IPS-15b (cell line): ENCODE data around the gene AK5.

Source experiments
- H3K27me3 ChIP-seq: one replicate; pipeline ENCODE4 v1.6.1; 2013; ENCODE audit warnings: low read length; ENCODE audit not compliant: control insufficient read depth, insufficient read depth
- H3K36me3 ChIP-seq: one replicate; pipeline ENCODE4 v1.6.1; 2013; ENCODE audit warnings: low read length; ENCODE audit not compliant: control insufficient read depth, insufficient read depth
- H3K4me1 ChIP-seq: one replicate; pipeline ENCODE4 v1.6.1; 2013; ENCODE audit warnings: mild to moderate bottlenecking, low read length; ENCODE audit not compliant: control insufficient read depth, insufficient read depth
- H3K4me3 ChIP-seq: one replicate; pipeline ENCODE4 v1.5.1; 2013; ENCODE audit warnings: low read depth, low read length
- H3K9ac ChIP-seq: one replicate; pipeline ENCODE4 v1.6.1; 2013; ENCODE audit warnings: low read depth, mild to moderate bottlenecking, low read length
- H3K9me3 ChIP-seq: one replicate; pipeline ENCODE4 v1.6.1; 2013; ENCODE audit warnings: mild to moderate bottlenecking, low read length; ENCODE audit not compliant: control insufficient read depth, insufficient read depth

Gene AK5

DNA sequence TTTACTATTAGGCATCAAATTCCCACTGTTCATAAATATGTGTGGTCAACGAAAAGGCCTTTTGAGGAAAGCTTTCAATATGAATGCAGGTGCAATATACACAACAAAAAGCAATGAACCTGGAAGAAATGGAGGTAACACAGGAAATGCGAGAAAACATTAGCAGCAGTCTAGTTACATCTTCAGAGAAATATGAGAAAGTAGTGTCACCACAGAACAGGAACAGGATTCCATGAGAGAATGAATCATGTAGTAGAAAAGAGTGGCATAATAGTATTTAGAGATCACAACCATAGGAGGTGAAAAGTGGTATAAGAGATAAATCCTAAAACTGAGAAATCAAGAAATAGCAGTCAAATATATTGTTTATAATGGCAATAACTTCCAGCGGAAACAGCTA, 103.7 kb downstream of the AK5 start:
- Histone ChIP-seq H3K27me3 (no peaks in the 10 kb centered on the region), H3K36me3 (no peaks in the 10 kb centered on the region), H3K4me3 (no peak overlapping the region), H3K4me1 (no peaks in the 10 kb centered on the region), H3K9ac (no peak overlapping the region), H3K9me3 (no peaks in the 10 kb centered on the region)

DNA sequence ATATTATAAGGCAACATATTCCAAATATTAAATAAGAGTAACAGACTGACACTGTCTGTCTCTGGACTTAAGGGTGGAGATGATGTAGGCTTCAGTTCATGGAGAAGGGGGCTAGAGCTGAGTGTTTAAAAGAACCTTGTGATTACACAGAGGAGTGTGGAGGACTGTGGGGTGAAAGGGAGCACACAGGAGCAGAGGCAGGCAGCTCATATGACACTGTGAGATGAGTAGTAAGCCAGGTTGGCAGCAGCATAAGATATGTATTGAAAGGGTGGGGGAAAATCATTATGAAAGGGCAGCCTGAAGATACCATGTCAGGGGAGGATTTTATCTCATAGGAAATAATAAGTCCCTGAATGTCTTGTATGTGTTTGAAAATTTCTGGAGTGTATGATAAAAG, 104.5 kb downstream of the AK5 start:
- Histone ChIP-seq H3K4me3 (no peak overlapping the region), H3K9ac (no peak overlapping the region), H3K36me3 (no peaks in the 10 kb centered on the region), H3K9me3 (no peaks in the 10 kb centered on the region), H3K4me1 (no peaks in the 10 kb centered on the region), H3K27me3 (no peaks in the 10 kb centered on the region)

- no peak overlapping the region for H3K4me3 ChIP-seq
- no peaks in the 10 kb centered on the region for H3K4me1 ChIP-seq
- H3K27me3 ChIP-seq: no peaks in the 10 kb centered on the region
- no peaks in the 10 kb centered on the region for H3K9me3 ChIP-seq
- no peaks in the 10 kb centered on the region for H3K36me3 ChIP-seq
- no peak overlapping the region for H3K9ac ChIP-seq
Observed at GRCh38 chr1:77387553-77387952, 105.7 kb downstream of the AK5 start.

GRCh38 chr1:77388661-77389060, 106.8 kb downstream of the AK5 start:
- no peaks in the 10 kb centered on the region for H3K4me1 ChIP-seq
- no peaks in the 10 kb centered on the region for H3K27me3 ChIP-seq
- H3K9me3 ChIP-seq: no peaks in the 10 kb centered on the region
- H3K4me3 ChIP-seq: no peak overlapping the region
- no peak overlapping the region for H3K9ac ChIP-seq
- H3K36me3 ChIP-seq: no peaks in the 10 kb centered on the region

DNA sequence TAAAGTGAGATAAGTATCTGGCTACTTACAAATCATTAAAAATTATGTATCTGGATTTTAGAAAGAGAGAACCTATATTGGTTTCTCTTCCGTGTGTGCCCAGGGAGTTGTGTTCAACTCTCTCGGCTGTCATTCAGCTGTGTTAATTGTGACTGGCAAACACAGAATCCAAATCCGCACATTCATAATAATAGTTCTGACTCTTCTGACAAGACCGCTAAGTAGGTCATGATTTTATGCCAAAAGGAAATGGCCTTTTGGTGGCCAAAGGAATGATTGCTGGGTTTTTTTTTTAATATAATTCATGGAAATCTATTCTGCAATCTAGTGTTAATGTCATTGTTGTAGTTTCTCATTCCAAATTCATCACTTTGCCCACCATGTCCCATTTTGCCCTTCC, 110.7 kb downstream of the AK5 start:
- no peaks in the 10 kb centered on the region for H3K27me3 ChIP-seq

GRCh38 chr1:77394166-77394565, 112.3 kb downstream of the AK5 start:
- Histone ChIP-seq H3K4me3 (no peak overlapping the region), H3K9ac (no peak overlapping the region), H3K36me3 (no peaks in the 10 kb centered on the region), H3K9me3 (no peaks in the 10 kb centered on the region), H3K4me1 (no peaks in the 10 kb centered on the region), H3K27me3 (no peaks in the 10 kb centered on the region)

More for the DNA sequence above, 110.7 kb downstream of the AK5 start:
- Histone ChIP-seq H3K4me1 (no peaks in the 10 kb centered on the region), H3K36me3 (no peaks in the 10 kb centered on the region), H3K4me3 (no peak overlapping the region), H3K9ac (no peak overlapping the region), H3K9me3 (no peaks in the 10 kb centered on the region)

- Histone ChIP-seq H3K4me3 (no peak overlapping the region), H3K4me1 (peaks cover 4% of the 10 kb centered on the region), H3K9ac (no peak overlapping the region), H3K27me3 (no peaks in the 10 kb centered on the region), H3K9me3 (no peaks in the 10 kb centered on the region), H3K36me3 (no peaks in the 10 kb centered on the region)
Observed at GRCh38 chr1:77395051-77395450, 113.2 kb downstream of the AK5 start.

- H3K9ac ChIP-seq: no peak overlapping the region
- no peaks in the 10 kb centered on the region for H3K36me3 ChIP-seq
- H3K4me3 ChIP-seq: no peak overlapping the region
- H3K4me1 ChIP-seq: peaks cover 4% of the 10 kb centered on the region
- H3K27me3 ChIP-seq: no peaks in the 10 kb centered on the region
- no peaks in the 10 kb centered on the region for H3K9me3 ChIP-seq
Observed at GRCh38 chr1:77398152-77398551, 116.3 kb downstream of the AK5 start.

DNA sequence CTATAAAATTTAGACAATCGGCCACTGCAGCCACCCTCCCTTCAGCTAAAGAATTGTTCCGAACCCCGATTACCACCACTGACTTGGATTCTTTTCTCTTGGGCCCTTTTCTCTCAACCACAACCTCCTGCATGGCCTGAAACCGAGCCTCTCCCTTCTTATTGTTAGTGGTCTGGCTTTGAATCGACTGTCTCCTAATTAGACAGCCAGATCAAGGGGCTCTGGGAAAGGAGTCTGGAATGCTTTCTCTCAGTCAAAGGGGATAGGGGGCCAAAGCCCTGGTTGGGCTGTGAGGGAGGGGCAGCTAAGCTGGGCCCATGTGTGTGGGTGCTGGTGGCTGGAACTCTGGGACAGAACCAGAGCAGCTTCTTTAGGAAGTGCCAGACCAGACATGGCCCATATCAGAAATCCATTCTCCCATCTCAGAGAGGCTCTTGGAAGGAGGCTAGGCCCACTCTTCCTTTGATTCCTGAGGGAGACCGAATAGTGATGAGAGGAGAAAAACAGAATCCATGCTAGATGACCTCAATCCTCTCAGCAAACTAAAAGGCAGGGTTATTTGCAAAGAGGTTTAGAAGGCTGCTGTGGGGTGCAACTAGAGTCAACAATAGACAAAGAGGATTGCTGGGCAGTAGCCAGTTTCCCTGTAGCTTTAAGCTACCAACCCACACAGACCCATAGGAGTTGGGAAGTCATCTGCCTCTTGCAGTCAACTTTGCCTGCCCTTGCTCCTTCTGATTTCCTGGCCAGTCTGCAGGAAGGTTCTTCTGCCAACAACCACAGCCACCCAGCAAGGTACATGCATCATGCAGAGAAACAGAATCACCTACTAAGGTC, 117.6 kb downstream of the AK5 start:
- H3K4me3 ChIP-seq: no peak overlapping the region
- H3K36me3 ChIP-seq: no peaks in the 10 kb centered on the region
- no peaks in the 10 kb centered on the region for H3K27me3 ChIP-seq
- peaks cover 4% of the 10 kb centered on the region for H3K4me1 ChIP-seq
- H3K9me3 ChIP-seq: no peaks in the 10 kb centered on the region
- no peak overlapping the region for H3K9ac ChIP-seq

DNA sequence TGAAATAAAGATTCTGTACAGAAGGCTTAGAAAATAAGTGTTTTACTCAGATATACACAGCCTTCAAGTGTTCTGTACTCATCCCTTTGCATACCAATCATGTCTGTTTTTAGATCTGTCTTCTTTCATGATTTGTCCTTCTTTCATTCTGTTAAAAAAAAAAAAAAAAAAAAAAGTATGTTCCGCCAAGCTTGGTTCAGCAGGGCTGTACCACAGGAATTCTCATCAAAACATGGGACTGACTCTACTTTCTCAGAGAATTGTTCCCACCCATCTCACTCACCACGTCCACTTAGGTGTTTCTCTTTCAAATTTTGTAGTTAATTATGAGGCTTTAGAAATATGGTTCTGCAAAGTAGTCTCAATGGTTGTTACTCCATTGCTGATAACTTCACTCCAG, 119.0 kb downstream of the AK5 start:
- Histone ChIP-seq H3K4me1 (peaks cover 4% of the 10 kb centered on the region), H3K4me3 (no peak overlapping the region), H3K9me3 (no peaks in the 10 kb centered on the region), H3K36me3 (no peaks in the 10 kb centered on the region), H3K27me3 (no peaks in the 10 kb centered on the region), H3K9ac (no peak overlapping the region)

DNA sequence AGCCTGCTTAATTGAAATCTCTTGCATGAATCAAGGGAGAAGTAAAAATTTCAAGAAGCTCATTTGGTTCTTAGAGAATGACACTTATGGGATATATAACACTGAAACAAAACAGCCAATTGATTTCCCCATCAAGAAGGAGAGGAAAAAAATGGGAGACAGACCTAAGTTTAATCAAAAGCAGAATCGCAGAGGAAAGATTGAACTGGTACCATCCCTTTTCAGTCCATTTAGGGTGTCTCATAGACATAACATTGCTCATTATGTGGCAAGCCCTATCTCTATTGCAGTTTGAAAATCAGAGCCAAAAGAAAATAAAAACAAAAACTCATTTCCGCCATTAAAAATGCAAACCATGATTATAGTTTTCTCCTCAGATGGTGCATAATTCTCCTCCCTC, 119.6 kb downstream of the AK5 start:
- Histone ChIP-seq H3K4me3 (no peak overlapping the region), H3K9me3 (no peaks in the 10 kb centered on the region), H3K36me3 (no peaks in the 10 kb centered on the region), H3K4me1 (peaks cover 4% of the 10 kb centered on the region), H3K9ac (no peak overlapping the region), H3K27me3 (no peaks in the 10 kb centered on the region)

- Histone ChIP-seq H3K9me3 (no peaks in the 10 kb centered on the region), H3K27me3 (no peaks in the 10 kb centered on the region), H3K36me3 (no peaks in the 10 kb centered on the region), H3K4me1 (no peaks in the 10 kb centered on the region), H3K4me3 (no peak overlapping the region), H3K9ac (no peak overlapping the region)
Observed at GRCh38 chr1:77405186-77405585, 123.4 kb downstream of the AK5 start.
